HepG2 (cell line): ENCODE results near the gene GABRG3. TPM values are rescaled to one million over a fixed set of nuclear protein-coding genes. Genes with fewer than 3 reads are reported as not detected.

ENCODE experiments used
- ATAC-seq: fragments of 200-7000 bp; cut with Tn5 transposase; 3 replicates; pipeline ENCODE4 v1.9.1; 2020; ENCODE audit warnings: mild to moderate bottlenecking, moderate library complexity
- BruUV-seq: library from RNA; stranded (reverse); fragments of 400-500 nt; replicated peaks from 2 replicates; lab custom pipeline; 2021; lab: Mats Ljungman, UMichigan
- CTCF ChIA-PET: fragments of 300-600 bp; formaldehyde crosslinking; extraction: SDS; loops from one replicate; lab custom pipeline; 2021; ENCODE audit warnings: low total read pairs, inconsistent platforms, low intra/inter-chr PET ratio; lab: Yijun Ruan, JAX
- POLR2A ChIA-PET: fragments of 350-600 bp; sonication (Branson Sonifier 250); formaldehyde crosslinking; loops from one replicate; lab custom pipeline; 2020; ENCODE audit warnings: antibody characterized with exemption, inconsistent platforms; lab: Yijun Ruan, JAX
- DNase-seq: peaks from one replicate; pipeline ENCODE4 v3.0.0-alpha.2; 2015; ENCODE audit warnings: low spot score
- FAIRE-seq: peaks from 3 replicates; lab custom pipeline; 2011; peaks lifted over from hg19 to GRCh38; lab: Jason Lieb, UNC
- H2AFZ ChIP-seq: one replicate; pipeline ENCODE4 v1.6.1; 2011; ENCODE audit warnings: low read length, inconsistent platforms
- H3K27ac ChIP-seq: fragments of 300-600 bp; 3 replicates; pipeline ENCODE4 v1.8.0; 2011; ENCODE audit warnings: mixed run types, mild to moderate bottlenecking, mixed read lengths, low read length, inconsistent platforms; ENCODE audit not compliant: insufficient read depth; ENCODE audit errors: extremely low read length
- H3K27me3 ChIP-seq, 2 experiments: fragments of 200-600 bp in 1 of 2; 2 replicates in 1 of 2; 3 replicates in 1 of 2; pipeline versions ENCODE4 v1.6.0 to v1.8.0; 2011; ENCODE audit warnings: low read length in 2 of 2, mild to moderate bottlenecking in 2 of 2, moderate library complexity in 2 of 2, inconsistent platforms in 1 of 2; ENCODE audit not compliant: insufficient read depth in 2 of 2, control insufficient read depth in 1 of 2
- H3K36me3 ChIP-seq, 2 experiments: fragments of 200-600 bp in 1 of 2; replicated peaks in 1 of 2; 2 replicates in 1 of 2; 3 replicates in 1 of 2; pipeline versions ENCODE4 v1.5.1 to v1.8.0; 2011; ENCODE audit warnings: low read length in 2 of 2, inconsistent platforms in 1 of 2; ENCODE audit not compliant: insufficient read depth in 2 of 2, control insufficient read depth in 1 of 2
- H3K4me1 ChIP-seq: 2 replicates; pipeline ENCODE4 v1.5.1; 2012; ENCODE audit warnings: low read length, inconsistent platforms; ENCODE audit not compliant: insufficient read depth
- H3K4me2 ChIP-seq: 2 replicates; pipeline ENCODE4 v1.6.0; 2011; ENCODE audit warnings: low read depth, low read length, inconsistent platforms
- H3K4me3 ChIP-seq, 3 experiments: fragments of 200-600 bp in 1 of 3; sonication (generic), shearing (Covaris generic) in 1 of 3; replicated peaks in 1 of 3; 2 replicates each; pipeline ENCODE4 v1.5.1; 2011 to 2016; ENCODE audit warnings: low read length in 3 of 3, inconsistent platforms in 2 of 3, low read depth in 2 of 3, mild to moderate bottlenecking in 2 of 3, control low read depth in 1 of 3, mixed read lengths in 1 of 3; ENCODE audit not compliant: insufficient read depth in 1 of 3
- H3K79me2 ChIP-seq: one replicate; pipeline ENCODE4 v1.6.1; 2011; ENCODE audit warnings: low read length, inconsistent platforms; ENCODE audit not compliant: insufficient read depth
- H3K9ac ChIP-seq: 2 replicates; pipeline ENCODE4 v1.6.0; 2011; ENCODE audit warnings: mild to moderate bottlenecking, low read depth, low read length, inconsistent platforms; ENCODE audit not compliant: insufficient read depth
- H3K9me3 ChIP-seq: 2 replicates; pipeline ENCODE4 v1.5.1; 2012; ENCODE audit warnings: mild to moderate bottlenecking, low read length
- H4K20me1 ChIP-seq: 2 replicates; pipeline ENCODE4 v1.6.0; 2011; ENCODE audit warnings: inconsistent platforms, mild to moderate bottlenecking, low read length, moderate library complexity; ENCODE audit not compliant: insufficient read depth
- ESRRA ChIP-seq: sonication (generic); formaldehyde crosslinking; IDR thresholded peaks from 2 replicates; pipeline ENCODE4 v1.5.1; 2020; ENCODE audit warnings: mild to moderate bottlenecking, low read depth, missing genetic modification reagents
- PAF1 ChIP-seq: IDR thresholded peaks from 2 replicates; pipeline ENCODE4 v1.6.1; 2016; ENCODE audit warnings: missing genetic modification reagents, missing compliant biosample characterization
- PRDM10 ChIP-seq: sonication (generic); formaldehyde crosslinking; IDR thresholded peaks from 2 replicates; pipeline ENCODE4 v1.4.0; 2020; ENCODE audit warnings: low read depth, missing genetic modification reagents
- PTBP1 ChIP-seq: fragments of 200-400 bp; formaldehyde crosslinking; IDR thresholded peaks from 2 replicates; pipeline ENCODE4 v1.6.1; 2018; ENCODE audit warnings: low read length, low read depth; ENCODE audit not compliant: poor library complexity, severe bottlenecking
- SAFB2 ChIP-seq: sonication (generic); formaldehyde crosslinking; IDR thresholded peaks from 2 replicates; pipeline ENCODE4 v1.5.1; 2020; ENCODE audit warnings: missing genetic modification reagents, low read depth, mild to moderate bottlenecking, borderline replicate concordance
- TEAD3 ChIP-seq: optimal IDR thresholded peaks from 2 replicates; pipeline ENCODE3; 2016; ENCODE audit warnings: borderline replicate concordance
- TP53 ChIP-seq: sonication (generic); formaldehyde crosslinking; conservative IDR thresholded peaks from 2 replicates; pipeline ENCODE4 v1.4.0; 2020; ENCODE audit warnings: missing genetic modification reagents
- ZNF782 ChIP-seq: sonication (generic); formaldehyde crosslinking; IDR thresholded peaks from 2 replicates; pipeline ENCODE4 v1.4.0; 2020; ENCODE audit warnings: missing genetic modification reagents, mild to moderate bottlenecking, borderline replicate concordance
- WGBS: methylation state at CpG from one replicate; pipeline ENCODE4 v1.1.6; 2017; ENCODE audit warnings: low lambda C conversion rate; 5-methylcytosine and 5-hydroxymethylcytosine counted together
- in situ Hi-C: cut with HindIII; loops from 2 replicates; pipeline ENCODE4 v1.10.0; 2017; ENCODE audit warnings: low pct_unique_long_range_greater_than_20kb; ENCODE audit not compliant: extremely low pct_ligation_motif_present
- intact Hi-C: fragments of 100-400 bp; cut with micrococcal nuclease; formaldehyde crosslinking; loops from one replicate; pipeline ENCODE4 v1.10.0; 2022; ENCODE audit not compliant: unreplicated experiment
- polyA plus RNA-seq, 8 experiments: library from polyadenylated mRNA; depleted of rRNA in 3 of 8; stranded (reverse) in 7 of 8; unstranded in 1 of 8; fragments of >200 nt; fragmentation: Illumina TruSeq in 4 of 8; extraction: Trizol in 4 of 8; gene quantifications; 2 replicates each; pipeline versions ENCODE4 v1.2.1 to v1.2.3, GENCODE V29; 2011 to 2016; ENCODE audit warnings: low read depth in 4 of 8, missing spikeins in 1 of 8, mixed read lengths in 1 of 8; ENCODE audit not compliant: insufficient read depth in 1 of 8
- total RNA-seq, 5 experiments: library from RNA; depleted of rRNA; stranded (reverse); fragments of >200 nt; fragmentation: Illumina TruSeq; extraction: Trizol; gene quantifications; 2 replicates each; pipeline ENCODE4 v1.2.3, GENCODE V29; 2016; ENCODE audit warnings: low read depth in 1 of 5
- TF ChIP-seq, protein P1 (sequence below): sonication (generic); formaldehyde crosslinking; IDR thresholded peaks from 2 replicates; pipeline ENCODE4 v1.4.0; 2020; ENCODE audit warnings: mild to moderate bottlenecking, missing genetic modification reagents

GABRG3 gene
- total and polyA plus RNA-seq, 2 of the 13 experiments (the other 11 are each of a cell fraction or from before 2014, with no cell fraction given): not detected

DNA sequence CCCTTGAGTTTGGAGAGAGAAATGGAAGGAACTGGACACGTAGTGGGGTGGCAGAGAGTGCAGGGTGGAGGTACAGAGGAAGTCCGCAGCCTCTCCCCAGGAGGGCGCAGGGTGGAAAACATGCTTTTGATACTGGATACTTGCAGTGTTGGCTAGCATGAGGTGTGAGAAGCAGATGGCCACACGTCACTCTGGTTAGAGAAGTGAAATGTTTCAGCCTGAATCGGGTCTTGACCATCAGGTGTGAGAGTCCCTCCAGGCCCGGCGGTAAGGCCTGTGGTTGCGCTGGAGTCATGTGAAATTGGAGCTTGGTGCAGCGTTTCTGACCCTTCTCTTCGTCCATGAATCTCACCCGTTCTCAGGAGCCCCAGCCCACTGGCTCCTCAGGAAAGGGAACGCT lies 93.1 kb downstream of the GABRG3 start:
- WGBS: 24% methylated on average over 5 of the region's 12 CpGs
- intact Hi-C loops (no loop called here), in situ Hi-C loops (loop anchor here (10.0 kb wide), 1 partner anchor 291 kb away; no protein-coding TSS in a partner anchor)

More for the DNA sequence above, 93.1 kb downstream of the GABRG3 start:
- Histone ChIP-seq H3K36me3 (no peaks in the 10 kb centered on the region), H3K4me1 (no peaks in the 10 kb centered on the region), H3K9me3 (no peaks in the 10 kb centered on the region; the same call in 1 of the 2 replicates), H3K79me2 (no peaks in the 10 kb centered on the region), H3K9ac (no peak overlapping the region), H4K20me1 (no peaks in the 10 kb centered on the region), H3K27ac (no peak overlapping the region), H3K27me3 (peaks cover 0 to 3% of the 10 kb centered on the region in 2 experiments; a peak in 1 of 5 replicates), H3K4me2 (no peak overlapping the region), H2AFZ (no peak overlapping the region), H3K4me3 (no peak overlapping the region)
- CTCF ChIA-PET: no interaction called here
- no peak for ATAC-seq
- POLR2A ChIA-PET: no interaction called here
- FAIRE-seq: no peak
- TF ChIP-seq ESRRA (CRISPR knock-in tag): no peak
- TF ChIP-seq, protein P1, sequence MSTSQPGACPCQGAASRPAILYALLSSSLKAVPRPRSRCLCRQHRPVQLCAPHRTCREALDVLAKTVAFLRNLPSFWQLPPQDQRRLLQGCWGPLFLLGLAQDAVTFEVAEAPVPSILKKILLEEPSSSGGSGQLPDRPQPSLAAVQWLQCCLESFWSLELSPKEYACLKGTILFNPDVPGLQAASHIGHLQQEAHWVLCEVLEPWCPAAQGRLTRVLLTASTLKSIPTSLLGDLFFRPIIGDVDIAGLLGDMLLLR (CRISPR knock-in tag): no peak
- no peak for TF ChIP-seq PRDM10 (CRISPR knock-in tag)
- no peak for TF ChIP-seq PAF1 (CRISPR knock-in tag)
- no peak for TF ChIP-seq TP53 (CRISPR knock-in tag)
- TF ChIP-seq TEAD3 (CRISPR knock-in tag): no peak
- no peak for TF ChIP-seq ZNF782 (CRISPR knock-in tag)
- TF ChIP-seq PTBP1: no peak
- TF ChIP-seq SAFB2 (CRISPR knock-in tag): no peak
- BruUV-seq: no TSS peak
- DNase-seq: no peak
